GM19023 (cell line): ENCODE data around the gene SLC26A11.
"Not testable (repeated sequence)": the region's sequence is repeated elsewhere in the genome, so short reads cannot be mapped to it uniquely, and the experiment has no call there.

Source experiments
- ATAC-seq: cut with Tn5 transposase; IDR thresholded peaks from one replicate; pipeline ENCODE4 v1.9.1; 2021; ENCODE audit warnings: mild to moderate bottlenecking, moderate library complexity; ENCODE audit not compliant: unreplicated experiment

The SLC26A11 gene

GRCh38 chr17:80195671-80196529 lies 24.3 kb upstream of the SLC26A11 start:
- ATAC-seq: no peak

- ATAC-seq: no peak
Observed at GRCh38 chr17:80196652-80197051, 23.6 kb upstream of the SLC26A11 start.

GRCh38 chr17:80198144-80198661 lies 22.0 kb upstream of the SLC26A11 start:
- no peak for ATAC-seq

- not testable (repeated sequence) for ATAC-seq
Observed at GRCh38 chr17:80199295-80199694, 20.9 kb upstream of the SLC26A11 start.

GRCh38 chr17:80201446-80201845 lies 18.8 kb upstream of the SLC26A11 start:
- ATAC-seq: no peak

GRCh38 chr17:80202197-80202596 lies 18.0 kb upstream of the SLC26A11 start:
- ATAC-seq: no peak

- no peak for ATAC-seq
Observed at GRCh38 chr17:80203471-80203963, 16.7 kb upstream of the SLC26A11 start.

GRCh38 chr17:80204626-80205468 lies 15.4 kb upstream of the SLC26A11 start:
- no peak for ATAC-seq

- ATAC-seq: no peak
Observed at GRCh38 chr17:80205811-80206210, 14.4 kb upstream of the SLC26A11 start.

GRCh38 chr17:80208050-80208449 lies 12.2 kb upstream of the SLC26A11 start:
- no peak for ATAC-seq

- no peak for ATAC-seq
Observed at GRCh38 chr17:80209765-80210164, 10.5 kb upstream of the SLC26A11 start.

GRCh38 chr17:80210348-80211108 lies 9.7 kb upstream of the SLC26A11 start:
- no peak for ATAC-seq

- no peak for ATAC-seq
Observed at GRCh38 chr17:80212109-80212508, 8.1 kb upstream of the SLC26A11 start.

- no peak for ATAC-seq
Observed at GRCh38 chr17:80212511-80212910, 7.7 kb upstream of the SLC26A11 start.

GRCh38 chr17:80212962-80213642 lies 7.1 kb upstream of the SLC26A11 start:
- ATAC-seq: no peak

- no peak for ATAC-seq
Observed at GRCh38 chr17:80213643-80213975, 6.6 kb upstream of the SLC26A11 start.

GRCh38 chr17:80214012-80214877 lies 6.0 kb upstream of the SLC26A11 start:
- no peak for ATAC-seq

- no peak for ATAC-seq
Observed at GRCh38 chr17:80214878-80215210, 5.4 kb upstream of the SLC26A11 start.
